T-helper 1 cell treated with Interleukin-12 subunit alpha and Interleukin-12 subunit beta and Interleukin-4 antibody, amounts not matched to agents 30 μg/mL and 1 μg/mL, for 36 hours (primary cell): ENCODE data around the gene EIPR1.
"Not testable (repeated sequence)": the region's sequence is repeated elsewhere in the genome, so short reads cannot be mapped to it uniquely, and the experiment has no call there.

Source experiments
- H3K27ac Mint-ChIP-seq: one replicate; pipeline ENCODE4 v1.8.0; 2021; ENCODE audit warnings: mild to moderate bottlenecking, mixed read lengths
- H3K27me3 Mint-ChIP-seq: one replicate; pipeline ENCODE4 v1.8.0; 2021; ENCODE audit warnings: low read depth, mixed read lengths
- H3K36me3 Mint-ChIP-seq: one replicate; pipeline ENCODE4 v1.8.0; 2021; ENCODE audit warnings: low read depth, mixed read lengths
- H3K4me1 Mint-ChIP-seq: one replicate; pipeline ENCODE4 v1.8.0; 2021; ENCODE audit warnings: low read depth, mixed read lengths
- H3K4me3 Mint-ChIP-seq: one replicate; pipeline ENCODE4 v1.8.0; 2021; ENCODE audit warnings: mild to moderate bottlenecking, moderate library complexity, mixed read lengths
- H3K9me3 Mint-ChIP-seq: one replicate; pipeline ENCODE4 v1.8.0; 2021; ENCODE audit warnings: mixed read lengths

Gene EIPR1

GRCh38 chr2:3193443-3194330, 183.9 kb downstream of the EIPR1 start:
- Mint-ChIP-seq H3K9me3 (no peaks in the 10 kb centered on the region), H3K27ac (no peak overlapping the region), H3K4me3 (no peak overlapping the region), H3K36me3 (peaks cover 8% of the 10 kb centered on the region), H3K4me1 (no peaks in the 10 kb centered on the region), H3K27me3 (no peaks in the 10 kb centered on the region)

- Mint-ChIP-seq H3K9me3 (no peaks in the 10 kb centered on the region), H3K27ac (no peak overlapping the region), H3K27me3 (no peaks in the 10 kb centered on the region), H3K4me3 (no peak overlapping the region), H3K4me1 (no peaks in the 10 kb centered on the region), H3K36me3 (peaks cover 8% of the 10 kb centered on the region)
Observed at GRCh38 chr2:3192920-3193319, 184.7 kb downstream of the EIPR1 start.

- Mint-ChIP-seq H3K4me3 (no peak overlapping the region), H3K36me3 (peaks cover 8% of the 10 kb centered on the region), H3K9me3 (no peaks in the 10 kb centered on the region), H3K27ac (no peak overlapping the region), H3K27me3 (no peaks in the 10 kb centered on the region), H3K4me1 (no peaks in the 10 kb centered on the region)
Observed at GRCh38 chr2:3192281-3192818, 185.3 kb downstream of the EIPR1 start.

- no peak overlapping the region for H3K27ac Mint-ChIP-seq
- no peaks in the 10 kb centered on the region for H3K4me1 Mint-ChIP-seq
- no peaks in the 10 kb centered on the region for H3K27me3 Mint-ChIP-seq
- H3K9me3 Mint-ChIP-seq = no peaks in the 10 kb centered on the region
- no peak overlapping the region for H3K4me3 Mint-ChIP-seq
- H3K36me3 Mint-ChIP-seq = peaks cover 11% of the 10 kb centered on the region
Observed at GRCh38 chr2:3189961-3190360, 187.7 kb downstream of the EIPR1 start.

- Mint-ChIP-seq H3K4me1 (no peaks in the 10 kb centered on the region), H3K27ac (no peak overlapping the region), H3K4me3 (no peak overlapping the region), H3K27me3 (no peaks in the 10 kb centered on the region), H3K36me3 (peaks cover 10% of the 10 kb centered on the region), H3K9me3 (no peaks in the 10 kb centered on the region)
Observed at GRCh38 chr2:3189076-3189591, 188.5 kb downstream of the EIPR1 start.

GRCh38 chr2:3188405-3188946, 189.1 kb downstream of the EIPR1 start:
- Mint-ChIP-seq H3K9me3 (no peaks in the 10 kb centered on the region), H3K36me3 (peaks cover 11% of the 10 kb centered on the region), H3K27me3 (no peaks in the 10 kb centered on the region), H3K4me1 (no peaks in the 10 kb centered on the region), H3K27ac (no peak overlapping the region), H3K4me3 (no peak overlapping the region)

- no peaks in the 10 kb centered on the region for H3K4me1 Mint-ChIP-seq
- no peak overlapping the region for H3K27ac Mint-ChIP-seq
- H3K27me3 Mint-ChIP-seq = no peaks in the 10 kb centered on the region
- no peaks in the 10 kb centered on the region for H3K9me3 Mint-ChIP-seq
- H3K4me3 Mint-ChIP-seq = no peak overlapping the region
- H3K36me3 Mint-ChIP-seq = peaks cover 11% of the 10 kb centered on the region
Observed at GRCh38 chr2:3187467-3187866, 190.2 kb downstream of the EIPR1 start.

GRCh38 chr2:3186766-3187165, 190.9 kb downstream of the EIPR1 start:
- Mint-ChIP-seq H3K36me3 (peaks cover 9% of the 10 kb centered on the region), H3K4me1 (no peaks in the 10 kb centered on the region), H3K27me3 (no peaks in the 10 kb centered on the region), H3K9me3 (no peaks in the 10 kb centered on the region), H3K27ac (no peak overlapping the region), H3K4me3 (no peak overlapping the region)

- H3K36me3 Mint-ChIP-seq = peaks cover 9% of the 10 kb centered on the region
- no peak overlapping the region for H3K4me3 Mint-ChIP-seq
- no peaks in the 10 kb centered on the region for H3K9me3 Mint-ChIP-seq
- no peaks in the 10 kb centered on the region for H3K4me1 Mint-ChIP-seq
- H3K27me3 Mint-ChIP-seq = no peaks in the 10 kb centered on the region
- no peak overlapping the region for H3K27ac Mint-ChIP-seq
Observed at GRCh38 chr2:3185910-3186309, 191.7 kb downstream of the EIPR1 start.

- Mint-ChIP-seq H3K4me3 (no peak overlapping the region), H3K27me3 (no peaks in the 10 kb centered on the region), H3K36me3 (peaks cover 9% of the 10 kb centered on the region), H3K9me3 (no peaks in the 10 kb centered on the region), H3K27ac (no peak overlapping the region), H3K4me1 (no peaks in the 10 kb centered on the region)
Observed at GRCh38 chr2:3185256-3185655, 192.4 kb downstream of the EIPR1 start.

- no peaks in the 10 kb centered on the region for H3K4me1 Mint-ChIP-seq
- H3K9me3 Mint-ChIP-seq = no peaks in the 10 kb centered on the region
- H3K27ac Mint-ChIP-seq = no peak overlapping the region
- no peak overlapping the region for H3K4me3 Mint-ChIP-seq
- H3K27me3 Mint-ChIP-seq = no peaks in the 10 kb centered on the region
- H3K36me3 Mint-ChIP-seq = peaks cover 7% of the 10 kb centered on the region
Observed at GRCh38 chr2:3184167-3184566, 193.5 kb downstream of the EIPR1 start.

- Mint-ChIP-seq H3K36me3 (peaks cover 7% of the 10 kb centered on the region), H3K4me1 (no peaks in the 10 kb centered on the region), H3K27me3 (no peaks in the 10 kb centered on the region), H3K9me3 (no peaks in the 10 kb centered on the region), H3K27ac (no peak overlapping the region), H3K4me3 (no peak overlapping the region)
Observed at GRCh38 chr2:3183766-3184165, 193.9 kb downstream of the EIPR1 start.

GRCh38 chr2:3182848-3183247, 194.8 kb downstream of the EIPR1 start:
- no peak overlapping the region for H3K4me3 Mint-ChIP-seq
- peaks cover 7% of the 10 kb centered on the region for H3K36me3 Mint-ChIP-seq
- no peaks in the 10 kb centered on the region for H3K9me3 Mint-ChIP-seq
- H3K27me3 Mint-ChIP-seq = no peaks in the 10 kb centered on the region
- no peaks in the 10 kb centered on the region for H3K4me1 Mint-ChIP-seq
- H3K27ac Mint-ChIP-seq = no peak overlapping the region

- Mint-ChIP-seq H3K27ac (no peak overlapping the region), H3K27me3 (no peaks in the 10 kb centered on the region), H3K36me3 (peaks cover 7% of the 10 kb centered on the region), H3K4me1 (no peaks in the 10 kb centered on the region), H3K4me3 (no peak overlapping the region), H3K9me3 (no peaks in the 10 kb centered on the region)
Observed at GRCh38 chr2:3181416-3182010, 196.1 kb downstream of the EIPR1 start.

- H3K4me3 Mint-ChIP-seq, H3K4me1 Mint-ChIP-seq, H3K9me3 Mint-ChIP-seq, H3K36me3 Mint-ChIP-seq, H3K27ac Mint-ChIP-seq, H3K27me3 Mint-ChIP-seq: not testable (repeated sequence)
Observed at GRCh38 chr2:3180909-3181221, 196.8 kb downstream of the EIPR1 start.
